Measurements from ENCODE around the gene ACOT7.

DNA sequence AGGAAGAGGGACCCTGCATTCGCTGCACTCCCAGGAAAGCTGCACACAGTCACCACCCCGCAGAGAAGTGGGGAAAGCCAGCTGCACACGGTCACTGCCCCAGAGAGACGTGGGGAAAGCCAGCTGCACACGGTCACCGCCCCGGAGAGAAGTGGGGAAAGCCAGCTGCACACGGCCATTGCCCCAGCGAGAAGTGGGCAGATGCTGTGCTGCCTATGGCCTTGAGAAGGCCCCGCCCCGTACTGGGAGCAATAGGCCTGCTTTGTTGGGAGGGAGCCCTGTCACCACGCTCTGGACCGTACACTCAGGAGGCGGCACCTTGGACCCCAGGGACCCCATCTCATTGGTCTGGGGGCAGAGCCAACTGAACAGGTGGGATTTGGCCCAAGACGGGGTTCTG lies 128.4 kb downstream of the ACOT7 start:
- TF ChIP-seq POLR2AphosphoS5 (IDR thresholded peaks at IDR 0.05; ENCODE audit: borderline replicate concordance, low read depth, low read length) (no peak), EZH2 (IDR thresholded peaks at IDR 0.05) (no peak), FOXP2 (optimal IDR thresholded peaks at IDR 0.05; ENCODE audit: control extremely low read depth, extremely low read length, insufficient read depth) (no peak)
